Glomerular visceral epithelial cell (primary cell): ENCODE measurements around the gene GFM2.
A peak's percentile ranks its signal among the peaks of the same experiment; 100 is the strongest.
"Not testable (repeated sequence)": the region's sequence is repeated elsewhere in the genome, so short reads cannot be mapped to it uniquely, and the experiment has no call there.

Experiments
- DNase-seq: peaks from one replicate; pipeline ENCODE4 v3.0.0-alpha.2; 2016; ENCODE audit errors: extremely low spot score

GFM2 gene

DNA sequence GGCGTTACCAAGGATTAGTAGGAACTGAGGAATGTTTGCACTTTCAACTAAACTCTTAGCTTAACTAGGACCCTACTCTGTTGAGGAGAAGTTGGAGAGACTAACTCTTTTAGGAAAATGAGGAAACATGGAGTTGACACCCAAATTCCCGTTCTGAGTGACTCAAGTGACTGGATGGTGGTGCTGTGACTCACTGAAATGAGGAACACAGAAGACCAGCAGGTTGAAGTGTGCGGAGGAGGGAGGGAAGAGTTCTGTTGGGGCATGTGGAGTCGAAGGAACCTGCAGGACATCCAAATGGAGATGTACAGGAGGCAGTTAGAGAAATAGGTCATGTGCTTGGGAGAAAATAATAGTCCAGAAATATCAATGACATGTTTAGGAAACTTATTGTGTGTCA lies 73.7 kb downstream of the GFM2 start:
- no peak for DNase-seq

- no peak for DNase-seq
These were observed 79.8 kb downstream of the GFM2 start for GRCh38 chr5:74686962-74687751.

DNA sequence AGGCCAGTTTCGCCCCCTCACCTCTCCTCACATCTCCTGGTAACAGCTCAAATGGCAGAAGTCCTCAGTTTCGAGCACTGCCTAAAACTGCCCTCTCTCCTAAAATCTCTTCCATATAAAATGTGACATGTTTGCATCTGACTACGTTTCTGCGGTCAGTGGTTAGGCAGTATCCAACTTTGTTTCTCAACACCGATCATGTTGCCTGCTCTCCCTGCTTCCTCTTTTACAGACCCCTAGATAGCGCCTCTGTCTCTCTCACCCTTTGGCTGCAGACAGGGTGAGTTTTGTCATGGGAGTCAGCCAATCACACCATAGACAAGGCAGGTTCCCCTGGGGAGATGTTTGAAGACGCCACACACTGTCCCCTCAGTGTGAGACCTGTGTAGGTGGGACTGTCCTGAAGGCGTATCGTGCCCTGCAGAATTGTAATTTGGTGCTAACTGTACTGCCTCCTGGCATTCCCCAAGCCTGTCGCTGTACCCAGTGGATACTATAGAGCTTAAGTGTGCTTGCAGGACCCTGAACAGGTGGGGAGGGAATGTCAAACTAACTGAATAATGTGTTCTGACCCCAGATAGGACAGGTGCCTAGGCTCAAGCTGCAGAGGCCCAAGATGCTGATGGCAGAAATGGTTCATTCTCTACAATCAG lies 80.8 kb downstream of the GFM2 start:
- DNase-seq = peak; percentile 17

DNA sequence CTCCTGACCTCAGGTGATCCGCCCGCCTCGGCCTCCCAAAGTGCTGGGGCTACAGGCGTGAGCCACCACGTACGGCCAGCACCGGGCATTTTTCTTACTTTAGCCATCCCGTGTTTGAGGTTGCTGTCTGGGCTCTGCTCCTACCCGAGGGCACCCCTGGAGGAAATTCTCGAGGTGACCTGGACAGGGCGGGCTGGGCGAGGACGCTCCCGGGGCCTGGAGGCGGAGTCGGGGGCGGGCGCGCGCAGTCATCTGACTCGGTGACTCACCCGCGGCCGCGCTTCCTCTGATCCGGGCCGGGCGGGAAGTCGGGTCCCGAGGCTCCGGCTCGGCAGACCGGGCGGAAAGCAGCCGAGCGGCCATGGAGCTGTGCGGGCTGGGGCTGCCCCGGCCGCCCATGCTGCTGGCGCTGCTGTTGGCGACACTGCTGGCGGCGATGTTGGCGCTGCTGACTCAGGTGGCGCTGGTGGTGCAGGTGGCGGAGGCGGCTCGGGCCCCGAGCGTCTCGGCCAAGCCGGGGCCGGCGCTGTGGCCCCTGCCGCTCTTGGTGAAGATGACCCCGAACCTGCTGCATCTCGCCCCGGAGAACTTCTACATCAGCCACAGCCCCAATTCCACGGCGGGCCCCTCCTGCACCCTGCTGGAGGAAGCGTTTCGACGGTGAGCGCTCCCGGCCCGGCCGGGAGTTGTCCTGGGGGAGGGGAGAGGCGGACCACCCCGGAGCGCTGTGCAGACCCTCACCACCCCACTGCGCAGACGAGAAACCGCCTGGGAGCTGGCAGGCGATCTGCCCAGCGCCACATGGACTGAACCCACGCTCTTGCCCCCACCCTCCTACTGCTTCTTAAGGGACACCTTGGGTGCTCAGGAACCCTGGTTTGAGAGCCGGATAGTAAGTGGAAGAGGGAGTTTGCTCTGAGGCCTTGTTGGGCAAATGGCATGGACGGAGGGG lies 81.7 kb downstream of the GFM2 start, which contains the start of gene HEXB:
HEXB (plus strand) TSS at position 334 of the 952 bp plus-strand sequence; CDS start at position 362, 28 bp downstream.
- peak; percentile 90 for DNase-seq

GRCh38 chr5:74679966-74680365 lies 87.0 kb downstream of the GFM2 start:
- DNase-seq = peak; percentile 46

DNA sequence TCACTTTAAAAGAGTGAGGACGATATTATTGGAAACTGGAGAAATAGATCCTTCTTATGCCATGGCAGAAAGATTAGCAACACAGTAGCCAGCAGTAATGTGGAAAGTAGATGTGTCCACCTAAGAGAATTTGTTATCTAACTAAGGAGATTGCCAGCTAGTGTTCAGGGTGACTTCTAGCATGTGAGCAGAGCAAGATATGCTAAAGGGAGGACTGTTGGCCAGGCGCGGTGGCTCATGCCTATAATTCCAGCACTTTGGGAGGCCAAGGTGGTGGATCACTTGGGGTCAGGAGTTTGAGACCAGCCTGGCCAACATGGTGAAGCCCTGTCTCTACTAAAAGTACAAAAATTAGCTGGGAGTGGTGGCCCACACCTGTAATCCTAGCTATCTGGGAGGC lies 87.6 kb downstream of the GFM2 start:
- DNase-seq = not testable (repeated sequence)

DNA sequence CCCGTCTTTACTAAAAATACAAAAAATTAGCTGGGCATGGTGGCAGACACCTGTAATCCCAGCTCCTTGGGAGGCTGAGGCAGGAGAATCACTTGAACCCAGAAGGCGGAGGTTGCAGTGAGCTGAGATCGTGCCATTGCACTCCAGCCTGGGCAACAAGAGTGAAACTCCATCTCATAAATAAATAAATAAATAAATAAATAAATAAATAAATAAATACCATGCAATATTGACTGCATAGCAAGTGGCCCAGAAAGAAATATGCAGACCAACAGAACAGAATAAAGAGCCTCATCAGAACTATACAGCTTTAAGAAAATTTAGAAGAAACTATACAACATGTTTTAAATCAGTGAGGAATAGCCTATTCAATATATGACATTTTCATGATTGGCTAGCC lies 88.8 kb downstream of the GFM2 start:
- DNase-seq = not testable (repeated sequence)

- not testable (repeated sequence) for DNase-seq
These were observed 90.5 kb downstream of the GFM2 start for GRCh38 chr5:74676466-74676865.

GRCh38 chr5:74673011-74673790 lies 93.7 kb downstream of the GFM2 start:
- peak; percentile 42 for DNase-seq

DNA sequence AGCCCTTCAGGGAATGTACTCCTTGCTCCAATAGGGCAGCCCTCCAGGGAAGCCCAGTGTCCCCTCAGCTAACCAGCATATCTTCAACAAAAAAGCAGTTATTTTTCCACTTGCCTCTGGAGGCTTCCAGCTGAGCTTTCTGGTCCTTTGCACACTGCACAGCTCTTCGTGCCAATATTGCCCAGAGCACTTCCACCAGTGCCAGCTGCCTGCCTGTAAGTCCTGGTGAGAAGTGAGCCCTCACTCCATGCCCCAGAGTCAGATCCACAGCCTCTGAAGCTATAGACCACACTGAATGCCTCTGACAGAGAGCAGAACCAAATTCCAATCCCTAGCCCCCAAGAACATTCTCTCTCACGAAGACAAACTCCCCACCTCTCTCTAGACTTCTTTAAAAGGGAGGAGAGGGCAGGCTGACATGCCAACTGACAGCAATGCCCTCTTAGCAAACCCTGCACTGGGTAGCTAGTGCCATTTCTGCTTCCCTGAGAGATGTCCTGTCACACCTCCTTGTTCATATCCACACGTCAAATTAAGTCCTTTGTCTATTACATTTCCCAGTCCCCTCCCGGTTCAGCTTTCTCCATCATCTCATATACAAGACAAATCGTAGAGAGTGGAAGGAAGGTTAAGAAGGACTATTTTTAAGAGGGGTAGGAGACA lies 94.6 kb downstream of the GFM2 start:
- DNase-seq = no peak
